Keratinocyte (primary cell): ENCODE results near the gene CYCS. TPM values are rescaled to one million over a fixed set of nuclear protein-coding genes. Genes with fewer than 3 reads are reported as not detected.

Experiments used
- DNase-seq: peaks from one replicate; pipeline ENCODE4 v3.0.0-alpha.2; 2011; ENCODE audit warnings: low read depth, missing footprints, low spot score
- FAIRE-seq: peaks from 2 replicates; lab custom pipeline; 2011; peaks lifted over from hg19 to GRCh38; lab: Jason Lieb, UNC
- H2AFZ ChIP-seq: 2 replicates; pipeline ENCODE4 v1.6.0; 2012; ENCODE audit warnings: low read length, control low read depth, inconsistent platforms; ENCODE audit not compliant: control insufficient read depth
- H3K27ac ChIP-seq: 2 replicates; pipeline ENCODE4 v1.5.1; 2011; ENCODE audit warnings: low read length; ENCODE audit not compliant: control insufficient read depth, insufficient read depth
- H3K27me3 ChIP-seq: 3 replicates; pipeline ENCODE4 v1.6.0; 2011; ENCODE audit warnings: low read length; ENCODE audit not compliant: control insufficient read depth, insufficient read depth; ENCODE audit errors: extremely low read depth
- H3K36me3 ChIP-seq, 2 experiments: 2 replicates in 1 of 2; 3 replicates in 1 of 2; pipeline ENCODE4 v1.5.1; 2011; ENCODE audit warnings: low read length in 2 of 2, mild to moderate bottlenecking in 1 of 2; ENCODE audit not compliant: control insufficient read depth in 2 of 2, insufficient read depth in 2 of 2; ENCODE audit errors: extremely low read depth in 1 of 2
- H3K4me1 ChIP-seq: 3 replicates; pipeline ENCODE4 v1.5.1; 2011; ENCODE audit warnings: low read length; ENCODE audit not compliant: control insufficient read depth, insufficient read depth; ENCODE audit errors: extremely low read depth
- H3K4me2 ChIP-seq: 3 replicates; pipeline ENCODE4 v1.6.0; 2011; ENCODE audit warnings: low read depth, low read length; ENCODE audit not compliant: control insufficient read depth, insufficient read depth; ENCODE audit errors: extremely low read depth
- H3K4me3 ChIP-seq, 3 experiments: fragments of 200-600 bp in 1 of 3; sonication (generic) in 1 of 3; 2 replicates in 2 of 3; 3 replicates in 1 of 3; pipeline ENCODE4 v1.5.1; 2011 to 2016; ENCODE audit warnings: low read length in 3 of 3, mild to moderate bottlenecking in 3 of 3, control low read depth in 2 of 3, inconsistent platforms in 1 of 3, low read depth in 1 of 3, mixed read lengths in 1 of 3, mixed run types in 1 of 3, moderate library complexity in 1 of 3; ENCODE audit not compliant: control insufficient read depth in 2 of 3, insufficient read depth in 2 of 3; ENCODE audit errors: extremely low read depth in 1 of 3
- H3K79me2 ChIP-seq: 2 replicates; pipeline ENCODE4 v1.6.0; 2012; ENCODE audit warnings: low read length; ENCODE audit not compliant: control insufficient read depth, insufficient read depth
- H3K9ac ChIP-seq: 3 replicates; pipeline ENCODE4 v1.6.0; 2011; ENCODE audit warnings: low read length; ENCODE audit not compliant: control insufficient read depth, insufficient read depth; ENCODE audit errors: extremely low read depth
- H3K9me1 ChIP-seq: 3 replicates; pipeline ENCODE4 v1.6.0; 2011; ENCODE audit warnings: low read length; ENCODE audit not compliant: control insufficient read depth, insufficient read depth; ENCODE audit errors: extremely low read depth
- H3K9me3 ChIP-seq: 2 replicates; pipeline ENCODE4 v1.5.1; 2012; ENCODE audit warnings: low read depth, low read length; ENCODE audit not compliant: control insufficient read depth
- H4K20me1 ChIP-seq: 3 replicates; pipeline ENCODE4 v1.6.0; 2011; ENCODE audit warnings: low read length; ENCODE audit not compliant: control insufficient read depth, insufficient read depth; ENCODE audit errors: extremely low read depth
- CTCF ChIP-seq, 3 experiments: IDR thresholded peaks in 1 of 3; conservative IDR thresholded peaks in 1 of 3; optimal IDR thresholded peaks in 1 of 3; 2 replicates in 2 of 3; 3 replicates in 1 of 3; pipeline versions ENCODE3 to v1.5.1; 2011; ENCODE audit warnings: low read length in 3 of 3, mild to moderate bottlenecking in 3 of 3, moderate library complexity in 2 of 3, control low read depth in 1 of 3, inconsistent platforms in 1 of 3; ENCODE audit not compliant: insufficient read depth in 2 of 3; ENCODE audit errors: extremely low read depth in 1 of 3
- EZH2 ChIP-seq: IDR thresholded peaks from one replicate; pipeline ENCODE4 v1.6.1; 2012; ENCODE audit warnings: inconsistent platforms, mild to moderate bottlenecking, low read length, moderate library complexity
- dilution Hi-C: fragments of 300-500 bp; cut with MboI; formaldehyde crosslinking; loops from one replicate; pipeline ENCODE4 v1.7.0; 2020; ENCODE audit warnings: low sequenced_read_pairs; ENCODE audit not compliant: extremely low pct_ligation_motif_present
- polyA plus RNA-seq, 5 experiments: library from polyadenylated mRNA; depleted of rRNA in 3 of 5; stranded (reverse) in 3 of 5; stranded (forward) in 1 of 5; unstranded in 1 of 5; fragments of >200 nt; gene quantifications; 1 replicate in 1 of 5; 2 replicates in 3 of 5; 3 replicates in 1 of 5; pipeline versions ENCODE4 v1.2.1 to v1.2.3, GENCODE V29; 2011 to 2012; ENCODE audit warnings: missing spikeins in 2 of 5, low read depth in 1 of 5, low replicate concordance in 1 of 5

The CYCS gene
- polyA plus RNA-seq, 1 donor (not counting 4 experiments of a cell fraction or from before 2014, with no cell fraction given) = 176 TPM

- Histone ChIP-seq H3K9me1 (no peaks in the 10 kb centered on the region), H2AFZ (no peak overlapping the region)
Measured at GRCh38 chr7:25091779-25092178, 33.3 kb downstream of the CYCS start.

GRCh38 chr7:25091176-25091575 lies 33.9 kb downstream of the CYCS start:
- Histone ChIP-seq H2AFZ (no peak overlapping the region), H3K4me2 (no peak overlapping the region), H3K4me1 (peaks cover 5% of the 10 kb centered on the region), H3K9me1 (no peaks in the 10 kb centered on the region), H3K36me3 (no peaks in the 10 kb centered on the region), H3K4me3 (no peak overlapping the region), H3K79me2 (no peaks in the 10 kb centered on the region), H3K9me3 (no peaks in the 10 kb centered on the region), H3K9ac (no peak overlapping the region), H3K27ac (no peak overlapping the region), H3K27me3 (no peaks in the 10 kb centered on the region), H4K20me1 (no peaks in the 10 kb centered on the region)
- dilution Hi-C loops = no loop called here
- TF ChIP-seq EZH2 (no peak), CTCF (optimal IDR thresholded peaks at IDR 0.05 in 1 of 3, IDR thresholded peaks at IDR 0.05 in 1 of 3, conservative IDR thresholded peaks at IDR 0.05 in 1 of 3; ENCODE audit: extremely low read depth in 1 of 3, insufficient read depth in 2 of 3, low read length in 3 of 3) (no peak)
- DNase-seq = no peak
- FAIRE-seq = no peak

More at GRCh38 chr7:25091779-25092178, 33.3 kb downstream of the CYCS start:
- no peaks in the 10 kb centered on the region for H3K36me3 ChIP-seq
- no peaks in the 10 kb centered on the region for H3K9me3 ChIP-seq
- H3K9ac ChIP-seq = no peak overlapping the region
- no peaks in the 10 kb centered on the region for H4K20me1 ChIP-seq
- no peak overlapping the region for H3K27ac ChIP-seq
- TF ChIP-seq CTCF (optimal IDR thresholded peaks at IDR 0.05 in 1 of 3, IDR thresholded peaks at IDR 0.05 in 1 of 3, conservative IDR thresholded peaks at IDR 0.05 in 1 of 3; ENCODE audit: extremely low read depth in 1 of 3, insufficient read depth in 2 of 3, low read length in 3 of 3) (no peak), EZH2 (no peak)
- dilution Hi-C loops = no loop called here
- DNase-seq (no peak), FAIRE-seq (no peak)
- no peaks in the 10 kb centered on the region for H3K79me2 ChIP-seq
- H3K4me2 ChIP-seq = no peak overlapping the region
- H3K4me3 ChIP-seq = no peak overlapping the region
- H3K4me1 ChIP-seq = peaks cover 5% of the 10 kb centered on the region
- no peaks in the 10 kb centered on the region for H3K27me3 ChIP-seq
